ENCODE data around the gene ZCCHC3. TPM values are rescaled to one million over a fixed set of nuclear protein-coding genes. Genes with fewer than 3 reads are reported as not detected.

Gene ZCCHC3
- total RNA-seq, 1 experiment from 2014 or later = 43.6 TPM

- TF ChIP-seq, protein P1, sequence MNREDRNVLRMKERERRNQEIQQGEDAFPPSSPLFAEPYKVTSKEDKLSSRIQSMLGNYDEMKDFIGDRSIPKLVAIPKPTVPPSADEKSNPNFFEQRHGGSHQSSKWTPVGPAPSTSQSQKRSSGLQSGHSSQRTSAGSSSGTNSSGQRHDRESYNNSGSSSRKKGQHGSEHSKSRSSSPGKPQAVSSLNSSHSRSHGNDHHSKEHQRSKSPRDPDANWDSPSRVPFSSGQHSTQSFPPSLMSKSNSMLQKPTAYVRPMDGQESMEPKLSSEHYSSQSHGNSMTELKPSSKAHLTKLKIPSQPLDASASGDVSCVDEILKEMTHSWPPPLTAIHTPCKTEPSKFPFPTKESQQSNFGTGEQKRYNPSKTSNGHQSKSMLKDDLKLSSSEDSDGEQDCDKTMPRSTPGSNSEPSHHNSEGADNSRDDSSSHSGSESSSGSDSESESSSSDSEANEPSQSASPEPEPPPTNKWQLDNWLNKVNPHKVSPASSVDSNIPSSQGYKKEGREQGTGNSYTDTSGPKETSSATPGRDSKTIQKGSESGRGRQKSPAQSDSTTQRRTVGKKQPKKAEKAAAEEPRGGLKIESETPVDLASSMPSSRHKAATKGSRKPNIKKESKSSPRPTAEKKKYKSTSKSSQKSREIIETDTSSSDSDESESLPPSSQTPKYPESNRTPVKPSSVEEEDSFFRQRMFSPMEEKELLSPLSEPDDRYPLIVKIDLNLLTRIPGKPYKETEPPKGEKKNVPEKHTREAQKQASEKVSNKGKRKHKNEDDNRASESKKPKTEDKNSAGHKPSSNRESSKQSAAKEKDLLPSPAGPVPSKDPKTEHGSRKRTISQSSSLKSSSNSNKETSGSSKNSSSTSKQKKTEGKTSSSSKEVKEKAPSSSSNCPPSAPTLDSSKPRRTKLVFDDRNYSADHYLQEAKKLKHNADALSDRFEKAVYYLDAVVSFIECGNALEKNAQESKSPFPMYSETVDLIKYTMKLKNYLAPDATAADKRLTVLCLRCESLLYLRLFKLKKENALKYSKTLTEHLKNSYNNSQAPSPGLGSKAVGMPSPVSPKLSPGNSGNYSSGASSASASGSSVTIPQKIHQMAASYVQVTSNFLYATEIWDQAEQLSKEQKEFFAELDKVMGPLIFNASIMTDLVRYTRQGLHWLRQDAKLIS (CRISPR knock-in tag; IDR thresholded peaks at IDR 0.05; ENCODE audit: borderline replicate concordance) = no peak
- no peak for TF ChIP-seq NR2C2 (CRISPR knock-in tag; IDR thresholded peaks at IDR 0.05)
- no peak for TF ChIP-seq RELA (CRISPR knock-in tag; IDR thresholded peaks at IDR 0.05; ENCODE audit: borderline replicate concordance)
- TF ChIP-seq PRRX2 (CRISPR knock-in tag; IDR thresholded peaks at IDR 0.05) = no peak
- TF ChIP-seq NFYB (CRISPR knock-in tag; conservative IDR thresholded peaks at IDR 0.05; ENCODE audit: low read depth) = no peak
- no peak for TF ChIP-seq FOXP1 (CRISPR knock-in tag; IDR thresholded peaks at IDR 0.05; ENCODE audit: borderline replicate concordance)
- TF ChIP-seq NFE2L1 (CRISPR knock-in tag; IDR thresholded peaks at IDR 0.05) = no peak
These were observed 40.0 kb upstream of the ZCCHC3 start, which contains the start of gene DEFB132 (continued) for GRCh38 chr20:257419-257818.

GRCh38 chr20:258269-258858 is 39.0 kb upstream of the ZCCHC3 start:
- CTCF ChIA-PET = interaction anchor here (2.0 to 2.7 kb wide), 3 partner anchors 8 to 72 kb away, joined by 5 to 12 read pairs (median 9); no protein-coding TSS in a partner anchor
- H3K27me3 Mint-ChIP-seq (ENCODE audit: low read depth) = peaks cover 98% of the 10 kb centered on the region
- no peaks in the 10 kb centered on the region for H3K4me1 Mint-ChIP-seq
- DNase-seq (ENCODE audit: low spot score) (no peak), ATAC-seq (no peak)
- POLR2A ChIA-PET = interaction anchor here (0.9 kb wide), 1 partner anchor 9 kb away, joined by 4 read pairs; no protein-coding TSS in a partner anchor
- H3K27ac Mint-ChIP-seq = no peak overlapping the region
- H3K36me3 Mint-ChIP-seq = no peaks in the 10 kb centered on the region
- no peak overlapping the region for H3K4me3 Mint-ChIP-seq
- no peak for TF ChIP-seq TEAD1 (CRISPR knock-in tag; IDR thresholded peaks at IDR 0.05)
- TF ChIP-seq ZNF232 (CRISPR knock-in tag; IDR thresholded peaks at IDR 0.05) = no peak
- no peak for TF ChIP-seq ZNF138 (CRISPR knock-in tag; conservative IDR thresholded peaks at IDR 0.05)
- no peak for TF ChIP-seq ZNF671 (CRISPR knock-in tag; IDR thresholded peaks at IDR 0.05)
- no peak for TF ChIP-seq ESRRA (CRISPR knock-in tag; IDR thresholded peaks at IDR 0.05; ENCODE audit: borderline replicate concordance)
- no peak for TF ChIP-seq TCF7 (CRISPR knock-in tag; IDR thresholded peaks at IDR 0.05; ENCODE audit: low read depth)
- TF ChIP-seq ATF6 (CRISPR knock-in tag; IDR thresholded peaks at IDR 0.05) = no peak
- no peak for TF ChIP-seq GTF2I (CRISPR knock-in tag; conservative IDR thresholded peaks at IDR 0.05)
- TF ChIP-seq SMAD4 (CRISPR knock-in tag; IDR thresholded peaks at IDR 0.05) = no peak
- no peak for TF ChIP-seq ZNF263 (CRISPR knock-in tag; IDR thresholded peaks at IDR 0.05; ENCODE audit: low read depth)
- no peak for TF ChIP-seq ARID4B (CRISPR knock-in tag; IDR thresholded peaks at IDR 0.05; ENCODE audit: borderline replicate concordance)
- no peak for TF ChIP-seq GABPB1 (CRISPR knock-in tag; IDR thresholded peaks at IDR 0.05)
- H3K9me3 Mint-ChIP-seq = no peaks in the 10 kb centered on the region

All from WTC11 (cell line).